GM23338 (cell line): ENCODE data around the gene TTBK2. TPM values are rescaled to one million over a fixed set of nuclear protein-coding genes. Genes with fewer than 3 reads are reported as not detected.

Experiments
- ATAC-seq: fragments of 200-7000 bp; cut with Tn5 transposase; 3 replicates; pipeline ENCODE4 v1.9.1; 2020
- DNase-seq: peaks from one replicate; pipeline ENCODE4 v3.0.0-alpha.2; 2015; ENCODE audit warnings: low spot score
- H2AFZ ChIP-seq: fragments of 200-600 bp; sonication (generic); 2 replicates; pipeline ENCODE4 v1.8.0; 2016; ENCODE audit warnings: antibody characterized with exemption, mild to moderate bottlenecking, moderate library complexity
- H3F3A ChIP-seq: fragments of 200-600 bp; sonication (generic); replicated peaks from 2 replicates; pipeline ENCODE4 v1.8.0; 2017; ENCODE audit warnings: antibody characterized with exemption, mixed run types, low read depth
- H3K27ac ChIP-seq: fragments of 200-600 bp; sonication (generic); 2 replicates; pipeline ENCODE4 v1.6.1; 2016; ENCODE audit warnings: low read depth
- H3K27me3 ChIP-seq: fragments of 200-600 bp; sonication (generic); 2 replicates; pipeline ENCODE4 v1.8.0; 2016; ENCODE audit warnings: mild to moderate bottlenecking, mixed run types, moderate library complexity; ENCODE audit not compliant: insufficient read depth
- H3K36me3 ChIP-seq: fragments of 200-600 bp; sonication (generic); 2 replicates; pipeline ENCODE4 v1.8.0; 2016; ENCODE audit warnings: mild to moderate bottlenecking; ENCODE audit not compliant: insufficient read depth
- H3K4me1 ChIP-seq: fragments of 200-600 bp; sonication (generic); 2 replicates; pipeline ENCODE4 v1.8.0; 2016; ENCODE audit warnings: mild to moderate bottlenecking, moderate library complexity; ENCODE audit not compliant: insufficient read depth
- H3K4me2 ChIP-seq: fragments of 200-600 bp; sonication (generic); 2 replicates; pipeline ENCODE4 v1.7.1; 2017; ENCODE audit warnings: mixed run types
- H3K4me3 ChIP-seq: fragments of 200-600 bp; sonication (generic); 2 replicates; pipeline ENCODE4 v1.6.1; 2016; ENCODE audit warnings: mixed run types
- H3K79me2 ChIP-seq: fragments of 200-600 bp; sonication (generic); replicated peaks from 2 replicates; pipeline ENCODE4 v1.8.0; 2017; ENCODE audit warnings: mild to moderate bottlenecking; ENCODE audit not compliant: insufficient read depth
- H3K9me2 ChIP-seq: fragments of 200-600 bp; sonication (generic); 2 replicates; pipeline ENCODE4 v1.8.0; 2017; ENCODE audit not compliant: insufficient read depth
- H4K20me1 ChIP-seq: fragments of 200-600 bp; sonication (generic); replicated peaks from 2 replicates; pipeline ENCODE4 v1.8.0; 2017; ENCODE audit warnings: mild to moderate bottlenecking; ENCODE audit not compliant: insufficient read depth
- H3K27ac Mint-ChIP-seq: 2 replicates; pipeline ENCODE4 v1.8.0; 2020; ENCODE audit warnings: inconsistent platforms, mild to moderate bottlenecking, moderate library complexity, mixed read lengths
- H3K27me3 Mint-ChIP-seq: 3 replicates; pipeline ENCODE4 v1.8.0; 2022; ENCODE audit warnings: low read depth, mild to moderate bottlenecking, moderate library complexity, mixed read lengths, inconsistent platforms; ENCODE audit not compliant: insufficient read depth, poor library complexity
- H3K36me3 Mint-ChIP-seq: 3 replicates; pipeline ENCODE4 v1.8.0; 2021; ENCODE audit warnings: low read depth, mild to moderate bottlenecking, inconsistent platforms, moderate library complexity, mixed read lengths
- H3K4me1 Mint-ChIP-seq: 3 replicates; pipeline ENCODE4 v1.8.0; 2020; ENCODE audit warnings: mild to moderate bottlenecking, inconsistent platforms, mixed read lengths
- H3K4me3 Mint-ChIP-seq: 3 replicates; pipeline ENCODE4 v1.8.0; 2021; ENCODE audit warnings: moderate library complexity, mild to moderate bottlenecking, inconsistent platforms, mixed read lengths
- H3K9me3 Mint-ChIP-seq: 3 replicates; pipeline ENCODE4 v1.8.0; 2020; ENCODE audit warnings: moderate library complexity, mild to moderate bottlenecking, inconsistent platforms, mixed read lengths
- CREB1 ChIP-seq: fragments of 250-450 bp; sonication (Bioruptor Pico); IDR thresholded peaks from 2 replicates; pipeline ENCODE4 v1.5.0; 2020; ENCODE audit warnings: low read depth, mild to moderate bottlenecking, moderate library complexity
- CTCF ChIP-seq, 2 experiments: fragments of 200-600 bp in 1 of 2; sonication (generic) in 1 of 2; conservative IDR thresholded peaks; 2 replicates each; pipeline versions ENCODE4 v1.5.1 to v1.6.1; 2016 to 2017; ENCODE audit warnings: antibody characterized with exemption in 2 of 2, low read depth in 2 of 2, mild to moderate bottlenecking in 2 of 2, moderate library complexity in 1 of 2
- ETS1 ChIP-seq: IDR thresholded peaks from 2 replicates; pipeline ENCODE4 v1.6.1; 2016; ENCODE audit warnings: antibody characterized with exemption
- EZH2 ChIP-seq: fragments of 200-600 bp; sonication (generic); IDR thresholded peaks from one replicate; pipeline ENCODE4 v1.8.0; 2017; ENCODE audit warnings: antibody characterized with exemption, mild to moderate bottlenecking, low read depth; ENCODE audit not compliant: unreplicated experiment
- EZH2phosphoT487 ChIP-seq: fragments of 200-600 bp; sonication (generic); IDR thresholded peaks from one replicate; pipeline ENCODE4 v1.8.1; 2018; ENCODE audit warnings: antibody characterized with exemption; ENCODE audit not compliant: unreplicated experiment
- JUNB ChIP-seq: IDR thresholded peaks from one replicate; pipeline ENCODE4 v1.6.1; 2016; ENCODE audit warnings: antibody characterized with exemption; ENCODE audit not compliant: unreplicated experiment
- NANOG ChIP-seq: IDR thresholded peaks from 2 replicates; pipeline ENCODE4 v1.6.1; 2016; ENCODE audit warnings: antibody characterized with exemption, borderline replicate concordance
- POLR2AphosphoS5 ChIP-seq: IDR thresholded peaks from 2 replicates; pipeline ENCODE4 v1.6.1; 2016; ENCODE audit warnings: antibody characterized with exemption, low read depth
- STAT1 ChIP-seq: IDR thresholded peaks from one replicate; pipeline ENCODE4 v1.6.1; 2016; ENCODE audit warnings: antibody characterized with exemption; ENCODE audit not compliant: unreplicated experiment
- ZNF114 ChIP-seq: fragments of 250-450 bp; sonication (Bioruptor Pico); IDR thresholded peaks from 2 replicates; pipeline ENCODE4 v1.5.0; 2020; ENCODE audit warnings: mild to moderate bottlenecking, moderate library complexity
- ZNF462 ChIP-seq: fragments of 250-450 bp; sonication (Bioruptor Pico); IDR thresholded peaks from 2 replicates; pipeline ENCODE4 v1.5.0; 2020; ENCODE audit warnings: mild to moderate bottlenecking, moderate library complexity
- polyA plus RNA-seq: library from polyadenylated mRNA; unstranded; fragments of >200 nt; fragmentation: Nextera tagmentation; extraction: Ambion mirVana; gene quantifications from 2 replicates; pipeline ENCODE4 v1.2.1, GENCODE V29; 2016
- total RNA-seq: library from RNA; depleted of rRNA; stranded (reverse); fragments of >200 nt; shearing (Covaris generic); gene quantifications from 2 replicates; pipeline ENCODE4 v1.2.3, GENCODE V29; 2014

Gene TTBK2
- total and polyA plus RNA-seq, 2 experiments from 2014 or later: 5.8 to 15.9 TPM

GRCh38 chr15:42730135-42730534 lies 190.4 kb downstream of the TTBK2 start:
- no peaks in the 10 kb centered on the region for H3K9me2 ChIP-seq
- H3K27ac ChIP-seq: no peak overlapping the region
- H3K4me1 ChIP-seq: no peaks in the 10 kb centered on the region; the same call in 1 of the 2 replicates
- no peak overlapping the region for H2AFZ ChIP-seq
- no peaks in the 10 kb centered on the region for H3K27me3 ChIP-seq
- Mint-ChIP-seq H3K27me3 (peaks cover 3% of the 10 kb centered on the region), H3K36me3 (peaks cover 62% of the 10 kb centered on the region), H3K9me3 (no peaks in the 10 kb centered on the region), H3K4me1 (peaks cover 24% of the 10 kb centered on the region), H3K4me3 (no peak overlapping the region), H3K27ac (0 out of 2 replicates have a peak overlapping the region, but pooled peaks have one; percentile 48)
- peak; percentile 21; the same call in 2 of the 3 replicates for ATAC-seq
- H3F3A ChIP-seq: 0 out of 2 replicates have a peak, but pooled peaks cover 4% of the 10 kb centered on the region
- no peak for TF ChIP-seq CREB1
- TF ChIP-seq EZH2phosphoT487: no peak
- no peak for TF ChIP-seq POLR2AphosphoS5
- no peak for TF ChIP-seq ZNF114
- TF ChIP-seq EZH2: no peak
- no peak for TF ChIP-seq CTCF (conservative IDR thresholded peaks at IDR 0.05; ENCODE audit: low read depth in 2 of 2)
- TF ChIP-seq STAT1: no peak
- no peak for TF ChIP-seq NANOG
- H3K79me2 ChIP-seq: 0 out of 2 replicates have a peak, but pooled peaks cover 2% of the 10 kb centered on the region
- no peak for DNase-seq
- peaks cover 21% of the 10 kb centered on the region for H3K36me3 ChIP-seq
- H3K4me3 ChIP-seq: no peak overlapping the region
- no peak overlapping the region for H3K4me2 ChIP-seq
- no peaks in the 10 kb centered on the region; the same call in none of the 2 replicates for H4K20me1 ChIP-seq

GRCh38 chr15:42729409-42729808 lies 191.2 kb downstream of the TTBK2 start:
- H3K27me3 Mint-ChIP-seq: peaks cover 5% of the 10 kb centered on the region
- Histone ChIP-seq H2AFZ (no peak overlapping the region), H3K27me3 (no peaks in the 10 kb centered on the region), H3K4me1 (no peaks in the 10 kb centered on the region; the same call in 1 of the 2 replicates), H3K4me3 (no peak overlapping the region), H3F3A (0 out of 2 replicates have a peak, but pooled peaks cover 4% of the 10 kb centered on the region), H4K20me1 (no peaks in the 10 kb centered on the region; the same call in none of the 2 replicates), H3K27ac (no peak overlapping the region), H3K9me2 (no peaks in the 10 kb centered on the region), H3K36me3 (peaks cover 28% of the 10 kb centered on the region), H3K4me2 (no peak overlapping the region), H3K79me2 (no peaks in the 10 kb centered on the region)
- DNase-seq (no peak), ATAC-seq (no peak)
- H3K4me1 Mint-ChIP-seq: peaks cover 24% of the 10 kb centered on the region
- peaks cover 67% of the 10 kb centered on the region for H3K36me3 Mint-ChIP-seq
- H3K27ac Mint-ChIP-seq: no peak overlapping the region
- no peak overlapping the region for H3K4me3 Mint-ChIP-seq
- TF ChIP-seq JUNB: no peak
- TF ChIP-seq EZH2phosphoT487: no peak
- TF ChIP-seq POLR2AphosphoS5: no peak
- TF ChIP-seq STAT1: no peak
- no peak for TF ChIP-seq ZNF114
- no peak for TF ChIP-seq ZNF462
- TF ChIP-seq ETS1: no peak
- H3K9me3 Mint-ChIP-seq: no peaks in the 10 kb centered on the region
